Measurements from ENCODE around the gene RALGAPA1. TPM values are rescaled to one million over a fixed set of nuclear protein-coding genes. Genes with fewer than 3 reads are reported as not detected.

RALGAPA1 gene
- polyA plus RNA-seq, 1 donor (not counting 4 experiments of a cell fraction or from before 2014, with no cell fraction given), result 12.1 TPM

DNA sequence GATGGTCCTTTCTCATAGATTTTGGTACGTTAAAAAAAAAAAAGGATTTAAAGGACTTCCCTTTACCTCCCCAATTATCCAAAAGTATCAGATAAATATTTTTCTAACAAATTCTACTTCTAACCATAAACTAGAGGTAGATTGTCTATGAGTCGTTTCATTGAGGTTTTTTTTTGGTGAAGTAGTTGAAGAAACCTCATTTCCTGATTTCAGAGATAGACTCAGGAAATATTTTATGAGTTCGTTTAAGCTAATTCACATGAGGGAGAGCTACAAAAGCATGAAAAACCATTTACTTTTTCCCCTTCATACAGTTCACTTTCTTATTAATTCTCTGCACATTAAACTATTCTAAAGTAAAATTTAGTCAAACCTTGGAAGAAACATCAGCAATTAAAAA, 112.5 kb downstream of the RALGAPA1 start:
- DNase-seq (ENCODE audit: low read depth, low spot score) (no peak), FAIRE-seq (no peak)
- Histone ChIP-seq H3K9ac (ENCODE audit: control insufficient read depth, extremely low read depth, insufficient read depth, low read length) (no peak overlapping the region), H3K36me3 (ENCODE audit: control insufficient read depth in 2 of 2, extremely low read depth in 1 of 2, insufficient read depth in 2 of 2, low read length in 2 of 2) (no peaks in the 10 kb centered on the region), H3K9me1 (ENCODE audit: control insufficient read depth, extremely low read depth, insufficient read depth, low read length) (no peaks in the 10 kb centered on the region), H4K20me1 (ENCODE audit: control insufficient read depth, extremely low read depth, insufficient read depth, low read length) (no peaks in the 10 kb centered on the region), H3K27me3 (ENCODE audit: control insufficient read depth, extremely low read depth, insufficient read depth, low read length) (no peaks in the 10 kb centered on the region), H3K9me3 (ENCODE audit: control insufficient read depth, low read depth, low read length) (no peaks in the 10 kb centered on the region), H2AFZ (ENCODE audit: control insufficient read depth, low read length) (no peak overlapping the region), H3K4me2 (ENCODE audit: control insufficient read depth, extremely low read depth, insufficient read depth, low read depth, low read length) (no peak overlapping the region), H3K4me3 (ENCODE audit: control insufficient read depth in 2 of 3, extremely low read depth in 1 of 3, insufficient read depth in 2 of 3, low read depth in 1 of 3, low read length in 3 of 3) (no peak overlapping the region), H3K27ac (ENCODE audit: control insufficient read depth, insufficient read depth, low read length) (no peak overlapping the region), H3K4me1 (ENCODE audit: control insufficient read depth, extremely low read depth, insufficient read depth, low read length) (no peaks in the 10 kb centered on the region), H3K79me2 (ENCODE audit: control insufficient read depth, insufficient read depth, low read length) (no peaks in the 10 kb centered on the region)
- TF ChIP-seq CTCF (optimal IDR thresholded peaks at IDR 0.05 in 1 of 3, IDR thresholded peaks at IDR 0.05 in 1 of 3, conservative IDR thresholded peaks at IDR 0.05 in 1 of 3; ENCODE audit: extremely low read depth in 1 of 3, insufficient read depth in 2 of 3, low read length in 3 of 3) (no peak), EZH2 (IDR thresholded peaks at IDR 0.05; ENCODE audit: low read length) (no peak)
- dilution Hi-C loops (cut with MboI; ENCODE audit: extremely low pct_ligation_motif_present, low sequenced_read_pairs), result no loop called here

- H3K9me1 ChIP-seq (ENCODE audit: control insufficient read depth, extremely low read depth, insufficient read depth, low read length), result no peaks in the 10 kb centered on the region
- H3K9ac ChIP-seq (ENCODE audit: control insufficient read depth, extremely low read depth, insufficient read depth, low read length), result no peak overlapping the region
- H3K27me3 ChIP-seq (ENCODE audit: control insufficient read depth, extremely low read depth, insufficient read depth, low read length), result no peaks in the 10 kb centered on the region
- no peaks in the 10 kb centered on the region for H3K9me3 ChIP-seq (ENCODE audit: control insufficient read depth, low read depth, low read length)
- H3K4me3 ChIP-seq (ENCODE audit: control insufficient read depth in 2 of 3, extremely low read depth in 1 of 3, insufficient read depth in 2 of 3, low read depth in 1 of 3, low read length in 3 of 3), result no peak overlapping the region
- DNase-seq (ENCODE audit: low read depth, low spot score) (no peak), FAIRE-seq (no peak)
- H2AFZ ChIP-seq (ENCODE audit: control insufficient read depth, low read length), result no peak overlapping the region
- H3K36me3 ChIP-seq (ENCODE audit: control insufficient read depth in 2 of 2, extremely low read depth in 1 of 2, insufficient read depth in 2 of 2, low read length in 2 of 2), result no peaks in the 10 kb centered on the region
- H3K27ac ChIP-seq (ENCODE audit: control insufficient read depth, insufficient read depth, low read length), result no peak overlapping the region
- TF ChIP-seq EZH2 (IDR thresholded peaks at IDR 0.05; ENCODE audit: low read length), result no peak
- TF ChIP-seq CTCF (optimal IDR thresholded peaks at IDR 0.05 in 1 of 3, IDR thresholded peaks at IDR 0.05 in 1 of 3, conservative IDR thresholded peaks at IDR 0.05 in 1 of 3; ENCODE audit: extremely low read depth in 1 of 3, insufficient read depth in 2 of 3, low read length in 3 of 3), result no peak
- no peaks in the 10 kb centered on the region for H4K20me1 ChIP-seq (ENCODE audit: control insufficient read depth, extremely low read depth, insufficient read depth, low read length)
- no peak overlapping the region for H3K4me2 ChIP-seq (ENCODE audit: control insufficient read depth, extremely low read depth, insufficient read depth, low read depth, low read length)
- dilution Hi-C loops (cut with MboI; ENCODE audit: extremely low pct_ligation_motif_present, low sequenced_read_pairs), result no loop called here
- H3K79me2 ChIP-seq (ENCODE audit: control insufficient read depth, insufficient read depth, low read length), result no peaks in the 10 kb centered on the region
- H3K4me1 ChIP-seq (ENCODE audit: control insufficient read depth, extremely low read depth, insufficient read depth, low read length), result no peaks in the 10 kb centered on the region
Observed at GRCh38 chr14:35696119-35696518, 113.0 kb downstream of the RALGAPA1 start.
